Kidney glomerular epithelial cell (primary cell): ENCODE data around the gene USP48.

Source experiments
- DNase-seq: peaks from one replicate; lab custom pipeline; 2025; lab: John Stamatoyannopoulos, UW

The USP48 gene

DNA sequence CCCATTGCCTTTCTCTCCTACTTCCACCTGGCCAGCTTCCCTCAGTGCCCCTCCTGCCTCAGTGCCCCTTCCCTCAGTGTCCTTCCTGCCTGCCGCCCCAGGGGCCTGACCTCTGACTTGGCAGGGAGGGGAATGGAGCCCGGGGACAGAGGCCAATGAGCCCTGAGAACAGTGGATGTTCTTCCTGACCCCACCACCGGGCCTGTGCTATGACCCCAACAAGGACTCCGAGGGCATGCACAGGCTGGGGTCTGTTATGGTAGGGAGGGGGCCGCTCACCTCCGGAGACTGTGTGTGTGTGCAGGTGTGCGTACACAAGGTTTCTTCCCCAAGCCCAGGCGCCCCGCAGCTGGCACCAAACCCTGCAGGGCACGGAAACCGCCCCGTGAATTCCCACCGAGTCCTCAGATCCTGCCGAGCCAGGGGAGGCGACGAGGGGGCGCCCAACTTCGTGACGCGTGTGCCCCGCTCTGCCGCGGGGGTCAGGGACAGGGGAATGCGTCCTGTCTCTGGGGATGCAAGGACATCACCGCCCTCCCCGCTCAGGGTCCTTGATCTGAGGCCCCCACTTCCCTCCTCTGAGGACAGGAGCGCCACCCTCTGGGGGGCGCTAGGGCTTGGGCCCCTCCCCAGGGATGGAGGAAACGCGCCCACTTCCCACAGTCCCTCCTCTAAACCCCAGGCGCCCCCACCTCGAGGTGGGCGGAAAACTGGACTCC lies 114.6 kb downstream of the USP48 start:
- DNase-seq = no peak

DNA sequence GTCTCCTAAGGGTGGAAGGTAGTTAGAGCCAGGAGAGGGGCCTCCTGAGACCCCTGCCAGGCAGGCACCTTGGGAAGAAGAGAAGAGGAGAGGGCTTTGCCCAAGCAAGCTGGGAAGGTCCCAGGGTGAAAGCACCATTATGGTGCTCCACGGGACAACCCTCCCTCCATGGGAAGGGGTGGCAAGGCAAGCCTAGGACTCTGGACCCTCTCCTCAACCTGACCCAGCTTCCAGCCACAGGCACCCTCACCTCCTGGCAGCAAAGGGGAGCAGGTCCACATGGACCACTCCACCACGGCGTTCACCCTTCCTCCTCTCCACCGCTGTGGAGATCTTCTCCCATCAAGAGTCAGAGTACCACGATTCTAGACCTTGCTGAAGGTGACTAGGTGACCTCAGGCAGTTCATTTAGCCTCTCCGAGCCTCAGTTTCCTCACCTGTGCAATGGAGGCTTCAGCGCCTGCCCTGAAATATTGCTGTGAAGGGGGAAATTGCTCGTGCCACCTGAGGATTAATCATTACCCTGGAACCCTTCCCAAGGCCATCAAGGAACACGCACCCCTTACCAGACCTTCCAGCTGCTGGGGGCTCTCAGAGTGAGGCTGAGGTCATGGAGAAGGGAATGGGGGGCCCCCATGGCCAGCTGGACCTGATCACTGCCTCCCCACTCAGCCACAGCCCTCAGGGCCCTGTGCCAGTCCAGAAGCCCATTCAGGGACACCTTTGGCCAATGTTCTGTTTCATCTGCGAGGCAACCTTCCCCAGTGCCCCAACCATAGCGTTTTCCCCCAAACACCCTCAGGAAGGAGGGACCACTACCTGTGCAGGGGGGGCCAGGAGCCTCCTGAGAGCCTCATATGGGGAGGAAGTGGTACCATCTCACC lies 115.4 kb downstream of the USP48 start:
- no peak for DNase-seq

DNA sequence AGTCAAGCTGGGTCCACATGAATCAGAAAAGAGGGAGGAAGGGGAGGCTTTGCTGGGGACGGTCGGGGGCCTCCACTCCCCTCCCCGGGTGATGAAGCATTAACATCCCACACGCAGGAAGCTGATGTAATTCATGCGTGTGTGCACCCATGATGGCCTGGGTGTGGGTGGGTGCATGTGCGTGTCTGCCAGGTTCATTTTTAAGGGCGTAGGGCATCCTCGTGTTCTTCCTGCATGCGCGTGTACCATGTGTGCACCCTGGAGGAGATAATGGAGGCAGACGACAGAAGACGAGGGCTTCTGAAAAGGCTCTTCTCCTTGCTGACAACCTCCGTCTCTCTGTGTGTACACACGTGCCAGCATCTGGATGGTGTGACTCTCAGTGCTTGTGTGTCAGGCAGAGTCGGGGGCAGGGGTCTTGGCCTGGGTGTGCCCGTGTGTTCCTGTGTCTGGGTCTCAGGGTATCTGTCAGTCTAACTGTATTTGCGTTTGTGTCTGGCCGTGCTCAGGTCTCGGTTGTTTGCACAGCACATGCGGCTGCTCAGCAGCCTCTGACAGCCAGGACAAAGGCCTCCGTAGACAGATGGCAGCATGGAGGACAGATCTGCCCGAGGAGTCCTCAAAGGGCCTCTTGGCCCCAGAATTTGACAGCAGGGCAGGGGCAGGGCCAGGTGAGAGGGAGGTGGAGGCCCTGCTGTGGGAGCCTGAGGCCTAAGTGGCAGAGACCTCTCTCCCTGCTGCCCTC lies 116.2 kb downstream of the USP48 start:
- no peak for DNase-seq

DNA sequence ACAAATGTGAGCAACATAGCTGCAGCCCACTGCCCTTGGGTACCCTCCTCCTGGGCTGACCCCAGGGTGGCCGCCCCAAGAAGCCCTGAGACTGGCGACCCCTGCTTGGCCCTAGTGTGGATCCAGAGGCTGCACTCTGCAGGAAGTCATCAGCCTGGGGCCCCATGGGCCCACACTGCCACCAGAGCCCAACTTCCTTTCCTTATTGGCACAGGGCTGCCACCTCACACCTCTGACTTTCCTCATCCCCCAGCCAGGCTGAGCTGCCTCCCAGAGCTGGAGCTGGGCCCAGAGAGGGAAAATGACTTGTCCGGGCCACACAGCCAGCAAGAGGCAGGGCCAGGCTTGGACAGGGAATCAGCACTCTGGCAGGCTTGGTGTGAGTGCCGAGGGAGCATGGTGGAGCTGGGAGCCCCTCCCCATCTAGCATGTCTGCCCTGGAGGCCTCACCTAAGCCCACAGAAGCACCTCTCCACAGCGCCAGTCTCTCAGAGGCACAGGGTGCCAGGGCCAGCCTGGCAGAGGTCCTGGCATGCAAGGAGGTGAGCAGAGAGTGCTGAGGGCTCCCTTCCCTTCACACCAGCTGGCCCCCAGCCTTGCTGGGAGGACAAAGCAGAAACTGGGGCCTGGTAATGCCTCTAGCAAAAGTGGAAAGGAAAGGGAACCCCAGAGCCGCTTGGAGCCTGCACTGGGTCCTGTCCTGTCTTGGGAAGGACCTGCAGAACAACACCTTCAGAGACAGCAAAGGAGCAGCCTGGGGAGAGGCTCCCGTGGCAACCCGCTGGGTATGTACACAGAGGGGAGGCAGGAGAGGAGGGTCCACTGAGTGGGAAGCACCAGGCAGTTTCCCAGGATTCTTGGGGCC lies 117.0 kb downstream of the USP48 start:
- DNase-seq = no peak

DNA sequence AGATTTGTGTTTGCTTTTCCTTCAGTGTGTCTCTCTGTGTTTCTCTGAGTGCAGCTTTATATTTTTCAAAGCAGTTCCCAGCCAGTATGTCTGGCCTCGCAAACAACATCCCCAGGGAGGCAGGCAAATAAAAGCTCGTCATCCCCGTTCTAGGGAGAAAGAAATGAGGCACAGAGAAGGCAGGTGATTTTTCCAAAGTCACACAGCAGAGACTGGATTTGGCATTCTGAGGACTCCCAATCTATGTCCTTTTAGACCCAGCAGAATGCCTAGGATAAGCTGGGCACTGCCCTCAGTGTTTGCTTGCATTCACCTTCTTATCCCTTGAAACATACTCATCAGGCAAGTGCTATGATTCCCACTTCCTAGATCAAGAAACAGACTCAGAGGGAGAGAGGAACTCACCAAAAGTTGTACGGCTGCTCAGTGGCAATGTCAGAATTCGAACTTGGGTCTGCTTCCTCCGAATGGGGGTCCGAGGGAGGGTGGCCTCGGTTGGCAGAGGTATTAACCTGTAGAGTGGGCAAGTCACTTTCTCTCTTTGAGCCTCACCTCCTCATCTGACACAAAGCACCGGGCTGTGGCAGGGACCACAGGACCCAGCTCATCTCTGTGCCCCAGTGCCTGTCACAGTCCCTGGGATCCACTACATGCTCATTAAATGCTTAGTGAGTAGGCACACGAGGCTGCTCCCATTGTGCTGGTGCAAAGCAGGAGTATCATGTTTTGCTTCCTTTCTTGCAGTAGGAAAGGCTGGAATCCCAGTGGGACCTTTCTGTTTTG lies 118.0 kb downstream of the USP48 start:
- no peak for DNase-seq

DNA sequence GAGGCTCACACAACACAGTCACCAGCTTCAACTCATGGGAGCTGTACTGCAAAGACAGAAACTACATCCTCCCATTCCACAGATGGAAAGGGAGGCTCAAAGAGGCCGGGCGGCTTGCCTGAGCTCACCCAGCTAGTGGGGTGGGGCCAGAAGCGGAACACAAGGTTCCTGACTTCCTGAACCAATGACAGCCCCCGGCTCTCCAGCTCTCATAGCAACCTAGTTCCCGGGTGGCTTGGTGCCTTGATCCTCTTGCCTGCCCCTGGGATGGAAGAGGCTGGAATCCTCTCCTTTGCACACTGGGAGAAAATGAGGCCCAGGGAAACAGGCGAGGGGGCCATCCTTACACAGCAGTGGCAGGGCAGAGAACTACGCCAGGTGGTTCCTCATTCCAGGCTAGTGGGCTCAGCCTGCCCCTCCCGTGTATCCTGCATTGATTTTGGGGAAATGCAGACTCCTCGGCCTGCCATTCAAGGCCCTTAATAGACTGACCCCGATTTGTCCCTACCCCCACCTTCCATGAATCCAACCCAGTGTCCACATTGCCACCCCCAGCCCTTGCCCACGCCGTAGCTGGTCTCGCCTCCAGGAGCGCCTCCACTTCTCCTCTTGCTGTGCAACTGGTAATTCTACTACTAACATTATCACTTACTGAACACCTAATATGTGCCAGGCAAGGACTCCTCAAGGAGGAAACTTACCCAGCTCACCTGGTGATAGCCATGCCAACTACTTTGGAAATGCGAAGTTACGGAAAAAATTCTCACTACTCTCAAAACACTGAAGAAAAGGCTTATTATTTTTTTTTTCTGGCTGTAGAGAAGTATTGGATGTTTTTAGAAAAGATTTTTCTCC lies 118.8 kb downstream of the USP48 start:
- no peak for DNase-seq

DNA sequence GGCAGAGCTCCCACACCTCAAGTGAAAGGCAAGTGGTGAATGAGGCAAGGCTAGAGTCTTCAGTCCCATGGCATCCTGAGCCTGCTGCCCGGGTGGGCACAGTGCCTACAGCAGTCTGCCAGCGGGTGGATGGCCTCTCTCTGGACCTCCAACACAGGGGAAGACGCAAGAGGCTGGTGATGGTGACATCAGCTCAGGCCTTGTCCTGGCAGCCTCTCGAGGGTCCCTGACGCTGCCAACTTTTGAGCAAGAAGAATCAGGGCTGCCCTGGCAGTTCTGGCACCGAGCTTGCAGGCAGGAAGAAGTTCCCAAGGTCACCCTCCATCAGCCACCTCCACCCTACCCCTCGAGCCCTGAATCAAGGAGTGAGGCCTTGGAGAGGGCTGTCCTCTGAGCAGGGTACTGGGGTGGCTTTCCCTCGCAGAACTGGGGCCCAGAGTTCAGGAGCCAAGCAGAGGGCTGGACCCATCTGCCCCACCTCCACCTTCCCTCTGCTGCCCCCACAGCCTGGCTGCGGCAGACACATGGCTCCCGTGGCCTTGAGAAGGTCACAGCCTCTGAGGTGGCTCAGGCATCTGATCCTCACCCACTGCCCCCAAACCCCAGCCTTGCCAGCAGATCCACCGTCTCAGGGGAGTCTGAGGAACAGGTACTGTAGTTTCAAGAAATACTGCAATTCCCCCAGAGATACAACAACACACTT lies 119.5 kb downstream of the USP48 start:
- DNase-seq = no peak

DNA sequence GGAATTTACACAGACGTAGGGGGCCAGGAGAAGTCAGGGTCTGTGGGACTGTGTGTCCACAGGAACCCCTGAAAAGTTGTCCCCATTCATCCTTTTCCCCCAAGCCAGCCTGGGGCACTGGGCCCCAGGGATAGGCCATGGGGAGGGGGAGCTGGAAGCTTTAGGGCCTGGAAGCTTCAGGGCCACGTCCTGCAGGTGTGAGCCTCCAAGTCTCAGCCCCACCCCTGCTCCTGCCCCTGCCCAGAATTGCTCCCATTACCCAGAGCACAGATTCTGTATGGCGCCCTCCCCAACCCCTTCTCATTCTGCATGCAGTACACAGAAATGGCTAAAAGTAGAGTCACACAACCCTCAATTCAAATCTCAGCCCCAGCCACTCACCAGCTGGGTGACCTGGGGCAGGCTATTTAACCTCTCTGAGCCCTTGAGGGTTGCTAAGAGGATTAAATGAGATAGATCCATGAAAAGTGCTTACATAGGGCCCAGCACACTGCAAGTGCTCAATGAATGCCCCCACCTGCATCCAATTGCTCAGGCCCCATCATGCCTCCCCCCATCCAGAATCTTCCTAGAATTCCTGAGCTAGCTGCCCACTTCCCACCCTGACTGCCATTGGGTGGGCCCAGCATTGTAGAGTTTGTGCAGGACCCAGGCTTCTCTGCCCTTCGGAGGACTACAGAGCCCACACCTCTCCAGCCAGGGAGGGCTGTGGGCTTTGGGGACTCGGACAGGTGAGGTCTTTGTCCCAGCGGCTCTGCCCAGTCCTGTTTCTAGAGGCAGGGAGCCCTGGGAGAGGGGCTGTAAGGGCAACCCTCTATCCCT lies 120.3 kb downstream of the USP48 start:
- no peak for DNase-seq

DNA sequence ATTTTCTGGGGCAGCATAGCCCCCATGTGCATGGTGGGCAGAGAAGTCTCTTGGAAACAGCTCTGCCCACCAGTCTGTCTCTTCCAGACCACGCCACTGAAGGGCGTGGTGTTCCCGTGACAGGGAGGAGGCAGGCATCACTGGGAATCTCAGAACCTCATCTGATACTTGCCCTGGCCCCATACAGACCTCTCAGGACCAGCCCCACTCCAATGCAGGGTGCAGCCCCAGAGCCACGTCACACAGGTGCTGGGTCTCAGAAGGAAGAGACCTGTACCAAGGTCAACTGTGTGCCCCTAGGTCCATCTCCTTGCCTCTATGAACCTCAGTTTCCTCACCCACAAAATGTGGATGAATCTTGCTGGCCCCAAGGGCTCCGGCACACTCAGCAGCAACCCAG lies 121.1 kb downstream of the USP48 start:
- no peak for DNase-seq

DNA sequence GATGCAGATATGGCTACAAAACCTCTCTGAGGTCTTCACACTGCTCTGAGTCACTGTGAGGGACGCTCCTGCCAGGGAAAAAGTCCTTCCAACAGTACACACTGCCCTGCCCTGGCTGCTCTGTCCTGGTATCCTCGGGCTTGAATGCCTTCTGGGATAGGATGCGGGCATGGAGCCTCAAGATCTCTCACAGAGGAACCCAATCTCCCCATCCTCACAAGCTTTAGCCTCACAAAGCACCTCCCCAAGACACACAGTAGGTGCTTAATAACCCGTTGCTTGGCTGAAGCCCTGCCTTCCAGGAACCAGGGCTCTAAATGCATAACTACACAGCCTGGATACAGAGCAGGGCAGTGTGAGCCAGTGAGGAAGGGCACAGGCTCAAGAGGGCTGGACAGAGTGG lies 123.0 kb downstream of the USP48 start:
- no peak for DNase-seq

DNA sequence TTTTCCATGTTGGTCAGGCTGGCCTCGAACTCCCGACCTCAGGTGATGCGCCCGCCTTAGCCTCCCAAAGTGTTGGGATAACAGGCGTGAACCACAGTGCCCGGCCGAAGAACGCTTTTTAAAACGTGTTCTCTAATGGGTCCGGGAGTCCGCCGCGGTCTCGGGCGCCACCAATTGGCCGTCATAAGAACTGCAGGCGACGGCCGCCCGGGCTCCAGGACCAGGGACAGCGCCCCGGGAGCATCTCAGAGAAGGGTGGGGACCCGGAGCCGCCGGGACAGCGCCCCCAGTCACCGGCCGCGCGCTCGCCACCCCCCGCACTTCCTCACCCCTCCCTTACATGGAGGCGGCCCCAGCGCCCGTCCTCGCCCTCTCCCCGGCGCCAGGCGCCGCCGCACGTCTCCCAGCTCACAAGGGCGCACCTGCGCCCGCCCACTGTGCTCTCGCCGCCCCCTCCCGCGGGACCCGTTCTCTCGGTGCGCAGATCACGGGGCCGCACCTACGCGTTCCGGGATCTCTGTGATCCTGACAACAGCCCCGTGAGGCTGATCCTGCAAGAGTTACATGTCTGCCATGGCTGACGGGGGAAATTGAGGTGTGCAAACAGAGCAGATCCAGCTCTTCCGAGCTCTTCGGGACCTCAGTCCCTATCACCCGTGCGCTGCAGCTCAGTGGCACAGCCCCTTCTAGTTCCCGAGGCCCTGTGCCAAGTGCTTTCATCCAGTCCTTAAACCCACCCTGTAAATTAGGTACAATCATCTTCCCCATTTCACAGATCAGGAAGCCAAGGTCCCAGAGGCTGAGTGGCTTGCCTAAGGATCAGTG lies 123.6 kb downstream of the USP48 start:
- peak; percentile 30 for DNase-seq

DNA sequence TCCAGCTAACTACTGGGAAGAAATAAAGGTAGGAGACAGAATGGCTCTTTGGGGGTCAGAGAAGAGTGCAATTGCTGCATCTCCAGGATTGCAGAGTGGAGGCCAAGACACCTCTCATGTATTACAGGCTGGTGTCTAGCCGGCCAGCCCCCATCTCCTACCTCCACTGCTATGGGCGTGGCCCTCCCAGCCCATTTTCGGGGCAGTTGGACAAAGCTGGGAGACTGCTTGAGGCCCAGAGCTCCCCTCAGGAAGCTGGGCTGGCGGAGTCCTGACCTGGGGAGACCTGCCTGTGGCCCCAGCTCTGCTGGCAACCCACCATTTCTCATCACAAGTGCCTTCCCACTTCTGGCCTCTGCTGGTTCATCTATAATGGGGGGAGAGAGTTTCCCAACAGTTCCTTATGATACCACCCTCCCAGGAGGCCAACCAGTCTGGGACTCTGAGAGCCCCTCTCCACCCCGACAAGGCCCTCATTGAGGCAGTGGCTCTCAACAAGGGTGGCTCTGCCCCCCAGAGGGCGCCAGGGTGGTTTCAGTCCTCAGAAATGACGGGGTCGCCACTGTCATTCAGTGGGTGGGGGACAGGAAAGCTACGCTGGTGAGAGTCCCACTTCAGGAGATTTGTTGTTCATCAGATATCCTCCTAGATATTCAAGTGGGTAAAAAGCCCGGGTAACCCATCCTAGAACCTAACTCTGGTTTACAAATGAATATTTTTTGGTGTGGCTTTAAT lies 125.3 kb downstream of the USP48 start:
- no peak for DNase-seq

DNA sequence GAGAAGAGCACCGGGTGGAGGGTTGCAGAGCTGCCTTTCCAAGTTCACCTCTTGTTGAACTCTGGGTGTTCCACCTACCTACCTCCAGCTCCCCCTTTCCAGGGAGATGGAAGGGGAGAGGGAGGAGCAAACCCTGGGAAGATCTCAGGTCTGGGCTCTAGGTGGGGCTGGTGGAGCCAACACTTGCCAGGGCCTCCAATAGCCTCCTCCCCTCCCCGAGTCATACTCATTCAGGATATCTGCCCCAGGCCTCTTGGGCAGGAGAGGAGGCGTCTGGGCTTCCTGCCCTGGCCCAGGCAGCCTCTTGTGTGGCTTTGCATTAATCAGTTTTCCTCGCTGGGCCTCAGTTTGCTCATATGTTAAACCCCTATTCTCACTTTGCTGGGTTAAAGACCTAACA lies 127.2 kb downstream of the USP48 start:
- no peak for DNase-seq

DNA sequence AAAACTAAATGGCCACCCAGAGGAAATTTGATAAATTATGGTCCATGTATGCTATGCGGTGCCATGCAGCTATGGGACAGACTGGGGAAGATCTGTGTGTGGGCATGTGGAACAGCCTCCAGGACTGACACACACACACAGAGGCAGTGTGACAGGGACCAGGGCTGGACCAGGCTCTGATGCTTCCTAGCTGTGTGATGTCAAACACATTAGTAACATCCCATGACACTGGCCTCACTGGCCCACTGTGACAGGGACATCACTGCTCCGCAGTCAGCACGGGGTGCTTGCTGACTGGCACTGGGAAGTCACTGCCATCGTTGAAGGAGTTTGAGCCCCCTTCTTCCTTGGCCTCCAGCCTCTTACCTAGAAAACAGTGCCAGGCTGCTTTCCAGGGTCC lies 127.7 kb downstream of the USP48 start:
- DNase-seq = no peak

DNA sequence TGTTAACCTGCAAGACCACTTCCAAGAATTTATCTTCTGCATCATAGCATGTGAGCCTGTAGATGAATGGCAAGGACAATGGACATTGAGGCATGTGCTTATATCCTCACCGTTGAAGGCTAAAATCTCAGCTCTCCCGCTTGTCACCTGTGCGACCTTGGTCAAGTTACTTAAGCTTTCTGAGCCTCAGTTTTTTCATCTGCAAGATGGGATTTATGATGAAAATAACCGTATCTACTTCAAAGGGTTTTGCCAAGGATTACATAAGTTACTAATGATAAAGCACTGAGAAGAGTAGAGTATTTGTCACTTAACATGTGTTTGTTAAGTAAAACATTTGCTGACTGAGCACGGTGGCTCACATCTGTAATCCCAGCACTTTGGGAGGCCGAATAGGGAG lies 128.7 kb downstream of the USP48 start:
- DNase-seq = no peak

DNA sequence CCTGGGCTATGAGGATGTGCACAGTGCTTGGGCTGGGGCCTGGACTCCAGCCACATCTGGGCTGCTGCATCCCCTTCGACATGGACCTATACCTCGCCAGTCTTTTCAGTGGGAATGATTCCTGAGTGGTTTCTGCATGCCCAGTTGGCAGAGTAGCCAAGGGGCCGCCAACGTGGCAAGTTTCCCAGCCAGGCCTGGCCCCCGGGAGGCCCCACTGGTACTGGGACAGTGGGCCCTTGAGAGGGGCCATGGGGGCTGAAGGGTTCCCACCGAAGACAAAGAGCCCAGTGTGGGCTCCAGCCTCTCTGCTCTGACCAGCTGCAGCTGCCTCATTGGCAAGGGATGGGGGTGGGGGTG lies 129.2 kb downstream of the USP48 start:
- no peak for DNase-seq
